Heart left ventricle (tissue), 16 donors: Measurements from ENCODE around the gene ADD2. TPM values are rescaled to one million over a fixed set of nuclear protein-coding genes. Genes with fewer than 3 reads are reported as not detected.
A peak's percentile ranks its signal among the peaks of the same experiment; 100 is the strongest.

Experiments used
- ATAC-seq, 4 donors: fragments of 200-7000 bp; cut with Tn5 transposase; one replicate each; pipeline ENCODE4 v1.9.1; 2020 to 2022; ENCODE audit warnings: moderate library complexity in 4 of 4, mild to moderate bottlenecking in 3 of 4, moderate number of reproducible peaks in 1 of 4
- DNase-seq, 5 donors: peaks; one replicate each; pipeline ENCODE4 v3.0.0-alpha.2; 2020
- H3K27ac ChIP-seq, 12 donors: fragments of 200-600 bp; sonication (generic) in 4 of 12; one replicate each; pipeline versions ENCODE4 v1.5.0 to v1.8.0; 2016 to 2022; ENCODE audit warnings: mild to moderate bottlenecking in 2 of 12
- H3K27me3 ChIP-seq, 9 donors: fragments of 200-600 bp; sonication (generic) in 2 of 9; one replicate each; pipeline versions ENCODE4 v1.5.1 to v1.8.0; 2016 to 2022; ENCODE audit warnings: mild to moderate bottlenecking in 3 of 9
- H3K36me3 ChIP-seq, 9 donors: fragments of 200-600 bp; sonication (generic) in 2 of 9; one replicate each; pipeline versions ENCODE4 v1.5.0 to v1.8.0; 2018 to 2022; ENCODE audit warnings: mild to moderate bottlenecking in 2 of 9
- H3K4me1 ChIP-seq, 12 donors: fragments of 200-600 bp; sonication (generic) in 4 of 12; one replicate each; pipeline versions ENCODE4 v1.5.0 to v1.8.0; 2016 to 2022; ENCODE audit warnings: mild to moderate bottlenecking in 3 of 12
- H3K4me3 ChIP-seq, 12 donors: fragments of 200-600 bp; sonication (generic) in 4 of 12; one replicate each; pipeline versions ENCODE4 v1.5.0 to v1.8.0; 2017 to 2022; ENCODE audit warnings: mild to moderate bottlenecking in 9 of 12, moderate library complexity in 4 of 12
- H3K9me3 ChIP-seq, 12 donors: fragments of 200-600 bp; sonication (generic) in 4 of 12; one replicate each; pipeline versions ENCODE4 v1.5.0 to v1.8.0; 2016 to 2022; ENCODE audit warnings: mild to moderate bottlenecking in 1 of 12
- POLR2A ChIP-seq, 2 donors: fragments of 450-650 bp; IDR thresholded peaks; one replicate each; pipeline ENCODE4 v1.6.1; 2017; ENCODE audit warnings: antibody characterized with exemption in 2 of 2, mild to moderate bottlenecking in 2 of 2, moderate library complexity in 2 of 2
- WGBS, 4 donors: extraction: QIAGEN DNeasy Blood & Tissue Kit in 2 of 4; methylation state at CpG; one replicate each; pipeline versions ENCODE4 v1.1.5 to v1.1.7; 2013 to 2018; 5-methylcytosine and 5-hydroxymethylcytosine counted together
- intact Hi-C, 10 donors: fragments of 100-400 bp; cut with DNase I; formaldehyde crosslinking; loops; one replicate each; pipeline versions ENCODE4 v1.11.1 to v1.14.2; 2022
- polyA plus RNA-seq, 2 donors: library from polyadenylated mRNA; stranded (reverse); fragments of 200-250 nt; gene quantifications; one replicate each; pipeline ENCODE4 v1.2.3, GENCODE V29; 2013
- total RNA-seq, 9 donors: library from RNA; depleted of rRNA in 2 of 9; stranded (reverse); fragments of >200 nt in 2 of 9; fragmentation: NEBNext Ultra II Directional in 3 of 9; extraction: Animal tissue kit (Norgen Biotek cat#: 25700) in 3 of 9; gene quantifications; one replicate each; pipeline versions ENCODE4 v1.1.0 to v1.2.4, GENCODE V29; 2016 to 2023
- TF ChIP-seq, protein P1 (sequence below), 12 donors: fragments of 200-600 bp; sonication (generic) in 4 of 12; IDR thresholded peaks; one replicate each; pipeline versions ENCODE4 v1.5.0 to v1.8.0; 2018 to 2022; ENCODE audit warnings: antibody characterized with exemption in 12 of 12, mild to moderate bottlenecking in 5 of 12
- donor health status: ischemic (EF 13 %, LVEDD 7.1; RV severe dilation, severe dysfunction).
- donor health status: healthy with polysubstance abuse.
- donor health status: DM: no; HTN: yes; CAD: no.
- donor health status: DM: no; HTN: no; CAD: no.
- donor health status: ischemic (EF 25% LVEDD 6.9; RV normal size, moderate dysfunction).
- donor health status: ischemic (EF 25% LVEDD 5.7; RV mildly dilated, moderate dysfunction).
- donor health status: healthy.
- donor health status: DM: yes; HTN: yes; CAD: no.
- donor health status: ischemic (EF 35%, LVEDD 5.7; RV mildly dilated, moderate dysfunction).
- donor health status: nonischemic (EF 11% LVEDD 7.7; RV severe dilation, severe dysfunction).
- donor health status: DM: yes; HTN: yes; CAD: no.
- donor health status: PGD.
- donor health status: ischemic (EF 29% LVEDD 5.4; RV normal size, mild dysfunction).
- donor health status: nonischemic (EF 23%, LVEDD 6.1; RV moderate dilation, normal function).

The ADD2 gene
- total and polyA plus RNA-seq, 11 donors: 0.49 to 7.3 (median 3.0) TPM

GRCh38 chr2:70797506-70797905 lies 29.5 kb upstream of the ADD2 start:
- no peak for ATAC-seq
- peaks cover 0 to 10% (median 0%) of the 10 kb centered on the region in 12 donors for H3K9me3 ChIP-seq
- intact Hi-C loops: loop anchor here in 2 of 10 donors (10.0 kb wide), 2 partner anchors 67 to 147 kb away; no protein-coding TSS in a partner anchor
- peak overlapping the region in 1 of 12 donors; percentile 35 for H3K27ac ChIP-seq
- H3K27me3 ChIP-seq: peaks cover 0 to 11% (median 0%) of the 10 kb centered on the region in 9 donors
- no peaks in the 10 kb centered on the region for H3K36me3 ChIP-seq
- TF ChIP-seq POLR2A (IDR thresholded peaks at IDR 0.05): no peak
- TF ChIP-seq, protein P1, sequence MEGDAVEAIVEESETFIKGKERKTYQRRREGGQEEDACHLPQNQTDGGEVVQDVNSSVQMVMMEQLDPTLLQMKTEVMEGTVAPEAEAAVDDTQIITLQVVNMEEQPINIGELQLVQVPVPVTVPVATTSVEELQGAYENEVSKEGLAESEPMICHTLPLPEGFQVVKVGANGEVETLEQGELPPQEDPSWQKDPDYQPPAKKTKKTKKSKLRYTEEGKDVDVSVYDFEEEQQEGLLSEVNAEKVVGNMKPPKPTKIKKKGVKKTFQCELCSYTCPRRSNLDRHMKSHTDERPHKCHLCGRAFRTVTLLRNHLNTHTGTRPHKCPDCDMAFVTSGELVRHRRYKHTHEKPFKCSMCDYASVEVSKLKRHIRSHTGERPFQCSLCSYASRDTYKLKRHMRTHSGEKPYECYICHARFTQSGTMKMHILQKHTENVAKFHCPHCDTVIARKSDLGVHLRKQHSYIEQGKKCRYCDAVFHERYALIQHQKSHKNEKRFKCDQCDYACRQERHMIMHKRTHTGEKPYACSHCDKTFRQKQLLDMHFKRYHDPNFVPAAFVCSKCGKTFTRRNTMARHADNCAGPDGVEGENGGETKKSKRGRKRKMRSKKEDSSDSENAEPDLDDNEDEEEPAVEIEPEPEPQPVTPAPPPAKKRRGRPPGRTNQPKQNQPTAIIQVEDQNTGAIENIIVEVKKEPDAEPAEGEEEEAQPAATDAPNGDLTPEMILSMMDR (IDR thresholded peaks at IDR 0.05): no peak
- DNase-seq: no peak
- peaks cover 0 to 23% (median 0%) of the 10 kb centered on the region in 12 donors for H3K4me1 ChIP-seq
- 47 to 74% (median 59%) methylated on average over 2 of the region's 2 CpGs for WGBS, 4 donors
- no peak overlapping the region for H3K4me3 ChIP-seq

DNA sequence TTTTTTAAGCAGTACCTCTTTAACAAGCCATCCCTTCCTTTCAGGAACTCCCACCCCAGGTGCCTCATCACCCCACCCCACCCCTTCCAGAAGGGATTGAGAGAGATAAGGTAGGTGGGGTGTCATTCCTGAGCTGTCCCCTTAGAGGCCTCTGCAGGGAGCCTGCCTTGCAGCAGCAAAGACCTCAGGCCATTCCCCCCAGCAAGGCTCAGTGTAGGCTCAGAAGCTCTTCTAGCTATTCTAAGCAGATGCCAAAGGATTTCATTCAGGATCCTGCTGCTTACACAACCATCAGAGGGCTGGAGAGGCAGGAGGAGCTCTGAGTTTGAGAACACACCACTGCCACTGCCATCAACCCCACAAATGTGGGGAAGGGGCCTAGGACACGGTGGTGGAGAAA lies 28.3 kb upstream of the ADD2 start:
- 73 to 86% (median 80%) methylated on average over 1 of the region's 1 CpG for WGBS, 4 donors

DNA sequence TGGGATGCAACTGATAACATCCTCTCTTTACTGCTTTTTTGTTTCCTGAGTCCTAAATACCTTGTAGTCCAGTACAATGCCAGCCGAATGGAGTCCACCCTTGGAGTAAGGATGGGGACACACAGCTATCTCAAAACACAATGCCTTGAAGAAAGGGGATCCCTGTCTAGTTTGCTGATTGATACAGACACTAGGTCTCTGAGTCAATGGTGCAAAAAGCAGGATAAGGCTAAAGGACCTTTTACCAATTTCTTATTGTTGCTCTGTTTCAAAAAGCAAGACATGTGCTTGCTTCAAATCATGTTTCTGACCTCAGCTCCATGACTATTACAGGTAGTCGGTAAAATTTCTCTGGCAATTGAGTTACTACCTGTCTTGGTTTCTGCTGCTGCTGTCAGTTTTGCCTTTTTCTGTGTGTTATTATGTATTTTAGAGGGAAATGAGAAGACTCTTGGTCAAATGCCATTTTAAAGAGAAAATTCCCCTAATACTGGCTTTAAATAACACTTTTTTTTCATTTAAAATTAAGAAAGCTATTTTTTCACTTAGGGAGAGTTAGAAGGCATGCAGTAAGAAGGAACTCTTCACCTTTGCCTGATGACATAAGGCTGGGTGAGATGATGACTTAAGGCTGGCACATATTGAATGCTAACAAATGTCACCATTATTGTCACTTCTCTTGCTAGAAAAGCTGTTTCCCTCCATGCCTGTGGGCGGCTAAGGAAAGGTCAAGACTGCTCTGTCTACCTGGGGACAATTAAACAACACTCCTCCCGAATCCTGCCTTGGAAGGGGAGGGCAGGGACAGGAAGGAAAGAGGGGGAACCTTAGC lies 27.4 kb upstream of the ADD2 start:
- H3K36me3 ChIP-seq: no peaks in the 10 kb centered on the region
- H3K4me1 ChIP-seq: peaks cover 0 to 29% (median 2%) of the 10 kb centered on the region in 12 donors
- intact Hi-C loops: loop anchor here in 2 of 10 donors (10.0 kb wide), 2 partner anchors 69 to 149 kb away; no protein-coding TSS in a partner anchor
- H3K27ac ChIP-seq: no peak overlapping the region
- 58 to 84% (median 75%) methylated on average over 4 of the region's 4 CpGs for WGBS, 4 donors
- ATAC-seq (no peak), DNase-seq (no peak)
- H3K27me3 ChIP-seq: peaks cover 4 to 32% (median 17%) of the 10 kb centered on the region in 9 donors
- TF ChIP-seq POLR2A (IDR thresholded peaks at IDR 0.05): no peak
- TF ChIP-seq, protein P1 (IDR thresholded peaks at IDR 0.05): no peak
- H3K4me3 ChIP-seq: no peak overlapping the region
- peaks cover 0 to 10% (median 0%) of the 10 kb centered on the region in 12 donors for H3K9me3 ChIP-seq

More for the DNA sequence above, 28.3 kb upstream of the ADD2 start:
- H3K9me3 ChIP-seq: peaks cover 0 to 10% (median 0%) of the 10 kb centered on the region in 12 donors
- intact Hi-C loops: loop anchor here in 2 of 10 donors (10.0 kb wide), 2 partner anchors 69 to 149 kb away; no protein-coding TSS in a partner anchor
- ATAC-seq (no peak), DNase-seq (no peak)
- no peak overlapping the region for H3K27ac ChIP-seq
- TF ChIP-seq, protein P1 (IDR thresholded peaks at IDR 0.05): no peak
- TF ChIP-seq POLR2A (IDR thresholded peaks at IDR 0.05): no peak
- H3K36me3 ChIP-seq: no peaks in the 10 kb centered on the region
- H3K4me3 ChIP-seq: no peak overlapping the region
- peaks cover 0 to 23% (median 9%) of the 10 kb centered on the region in 9 donors for H3K27me3 ChIP-seq
- H3K4me1 ChIP-seq: peaks cover 0 to 23% (median 0%) of the 10 kb centered on the region in 12 donors

DNA sequence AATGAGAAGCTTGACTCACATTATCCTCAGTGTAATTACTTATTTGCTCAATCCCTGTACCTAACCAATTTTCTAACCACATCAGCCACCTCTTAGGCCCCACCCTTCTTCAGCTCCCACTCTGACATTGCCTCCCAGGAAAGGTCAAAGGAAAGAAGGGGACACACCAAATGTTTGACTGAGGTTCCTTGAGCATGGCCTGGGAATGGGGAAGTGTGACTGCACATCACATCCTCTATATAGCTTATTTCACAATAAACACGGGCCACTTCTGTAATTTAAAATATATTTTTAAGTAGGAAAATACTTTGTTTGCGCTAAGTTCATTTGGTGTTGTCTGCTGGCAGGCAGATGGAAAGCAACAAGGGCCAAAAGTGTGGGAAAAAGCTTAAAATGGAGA lies 25.4 kb upstream of the ADD2 start:
- DNase-seq (no peak), ATAC-seq (peak in 1 of 4 donors; percentile 16)
- Histone ChIP-seq H3K4me1 (peaks cover 0 to 41% (median 8%) of the 10 kb centered on the region in 12 donors), H3K4me3 (no peak overlapping the region), H3K36me3 (no peaks in the 10 kb centered on the region), H3K9me3 (no peaks in the 10 kb centered on the region), H3K27ac (peak overlapping the region in 1 of 12 donors; percentile 42), H3K27me3 (peaks cover 6 to 46% (median 23%) of the 10 kb centered on the region in 9 donors)
- WGBS, 4 donors: 77 to 86% (median 83%) methylated on average over 2 of the region's 2 CpGs
- TF ChIP-seq, protein P1 (IDR thresholded peaks at IDR 0.05): no peak
- TF ChIP-seq POLR2A (IDR thresholded peaks at IDR 0.05): no peak
- intact Hi-C loops: loop anchor here in 4 of 10 donors (5.0 to 10.0 kb wide), 4 partner anchors 71 to 154 kb away; partner anchors contain the start of gene ATP6V1B1 (in 1 of the 4)
